Heart left ventricle (tissue), 13 donors: ENCODE data around the gene GHRL.

ENCODE experiments used
- CTCF ChIP-seq, 12 donors: fragments of 200-600 bp; sonication (generic) in 4 of 12; IDR thresholded peaks; one replicate each; pipeline versions ENCODE4 v1.5.0 to v1.8.0; 2018 to 2022; ENCODE audit warnings: antibody characterized with exemption in 12 of 12, mild to moderate bottlenecking in 5 of 12
- POLR2A ChIP-seq, 2 donors: fragments of 450-650 bp; IDR thresholded peaks; one replicate each; pipeline ENCODE4 v1.6.1; 2017; ENCODE audit warnings: antibody characterized with exemption in 2 of 2, mild to moderate bottlenecking in 2 of 2, moderate library complexity in 2 of 2
- donor health status: ischemic (EF 13 %, LVEDD 7.1; RV severe dilation, severe dysfunction).
- donor health status: DM: no; HTN: yes; CAD: no.
- donor health status: DM: no; HTN: no; CAD: no.
- donor health status: ischemic (EF 25% LVEDD 6.9; RV normal size, moderate dysfunction).
- donor health status: ischemic (EF 25% LVEDD 5.7; RV mildly dilated, moderate dysfunction).
- donor health status: ischemic (EF 35%, LVEDD 5.7; RV mildly dilated, moderate dysfunction).
- donor health status: nonischemic (EF 11% LVEDD 7.7; RV severe dilation, severe dysfunction).
- donor health status: DM: yes; HTN: yes; CAD: no.
- donor health status: PGD.
- donor health status: ischemic (EF 29% LVEDD 5.4; RV normal size, mild dysfunction).
- donor health status: nonischemic (EF 23%, LVEDD 6.1; RV moderate dilation, normal function).

- TF ChIP-seq CTCF (IDR thresholded peaks at IDR 0.05) (no peak), POLR2A (IDR thresholded peaks at IDR 0.05) (no peak)
Measured at GRCh38 chr3:10278501-10278900, 14.2 kb downstream of the GHRL start.
